Testis (tissue), 3 donors: ENCODE measurements around the gene VPS8. TPM values are rescaled to one million over a fixed set of nuclear protein-coding genes. Genes with fewer than 3 reads are reported as not detected.

ENCODE experiments used
- DNase-seq: peaks from one replicate; pipeline ENCODE4 v3.0.0-alpha.2; 2019
- H3K27ac ChIP-seq, 2 donors: fragments of 200-600 bp; sonication (generic); one replicate each; pipeline ENCODE4 v1.5.1; 2019
- H3K27me3 ChIP-seq: fragments of 200-600 bp; sonication (generic); one replicate; pipeline ENCODE4 v1.5.1; 2019
- H3K36me3 ChIP-seq: fragments of 200-600 bp; sonication (generic); one replicate; pipeline ENCODE4 v1.5.1; 2017; ENCODE audit warnings: low read depth; ENCODE audit errors: missing control alignments
- H3K4me1 ChIP-seq: fragments of 200-600 bp; sonication (generic); one replicate; pipeline ENCODE4 v1.5.1; 2019
- H3K4me3 ChIP-seq, 2 donors: fragments of 200-600 bp; sonication (generic); one replicate each; pipeline ENCODE4 v1.5.1; 2017 to 2019
- H3K9me3 ChIP-seq: fragments of 200-600 bp; sonication (generic); one replicate; pipeline ENCODE4 v1.5.1; 2017
- CTCF ChIP-seq, 3 experiments: fragments of 450-650 bp in 2 of 3; fragments of 200-600 bp in 1 of 3; sonication (generic) in 1 of 3; IDR thresholded peaks; one replicate each; pipeline ENCODE4 v1.5.1; 2016 to 2019; ENCODE audit warnings: antibody characterized with exemption in 3 of 3, mild to moderate bottlenecking in 2 of 3, moderate library complexity in 1 of 3
- POLR2A ChIP-seq: fragments of 450-650 bp; IDR thresholded peaks from one replicate; pipeline ENCODE4 v1.6.1; 2017; ENCODE audit warnings: antibody characterized with exemption, mild to moderate bottlenecking, moderate library complexity
- WGBS, 2 donors: methylation state at CpG; one replicate each; pipeline ENCODE4 v1.1.5; 2018; 5-methylcytosine and 5-hydroxymethylcytosine counted together
- intact Hi-C: fragments of 100-400 bp; cut with DNase I; formaldehyde crosslinking; loops from one replicate; pipeline ENCODE4 v1.15.1; 2023; ENCODE audit warnings: low total_unique reads
- polyA plus RNA-seq: library from polyadenylated mRNA; stranded (reverse); fragments of 350-450 nt; fragmentation: Illumina TruSeq; extraction: RNeasy Lipid Tissue Mini Kit (QIAGEN cat#74804); gene quantifications from one replicate; pipeline ENCODE4 v1.2.3, GENCODE V29; 2014; ENCODE audit warnings: low read depth, low replicate concordance; ENCODE audit not compliant: insufficient read depth
- total RNA-seq, 2 donors: library from RNA; depleted of rRNA; stranded (reverse); fragments of >200 nt; gene quantifications; one replicate each; pipeline ENCODE4 v1.2.3, GENCODE V29; 2016

Gene VPS8
- total and polyA plus RNA-seq, 3 donors from 2014 or later: 65.8 to 127 (median 88.0) TPM

GRCh38 chr3:185087419-185087818, 275.5 kb downstream of the VPS8 start:
- no peaks in the 10 kb centered on the region for H3K27me3 ChIP-seq
- WGBS, 2 donors: 78 to 86% methylated on average over 3 of the region's 3 CpGs

GRCh38 chr3:185089343-185089742, 277.4 kb downstream of the VPS8 start:
- DNase-seq: no peak
- intact Hi-C loops: no loop called here
- H3K9me3 ChIP-seq: no peaks in the 10 kb centered on the region
- TF ChIP-seq POLR2A (no peak), CTCF (IDR thresholded peaks at IDR 0.05) (no peak)
- H3K4me3 ChIP-seq: no peak overlapping the region
- H3K4me1 ChIP-seq: no peaks in the 10 kb centered on the region
- H3K27me3 ChIP-seq: no peaks in the 10 kb centered on the region
- no peaks in the 10 kb centered on the region for H3K36me3 ChIP-seq
- H3K27ac ChIP-seq: no peak overlapping the region
- 33 to 35% methylated on average over 2 of the region's 2 CpGs for WGBS, 2 donors

More at GRCh38 chr3:185087419-185087818, 275.5 kb downstream of the VPS8 start:
- TF ChIP-seq POLR2A (no peak), CTCF (IDR thresholded peaks at IDR 0.05) (no peak)
- Histone ChIP-seq H3K4me1 (no peaks in the 10 kb centered on the region), H3K27ac (no peak overlapping the region), H3K4me3 (no peak overlapping the region), H3K36me3 (no peaks in the 10 kb centered on the region), H3K9me3 (no peaks in the 10 kb centered on the region)
- DNase-seq: no peak
- intact Hi-C loops: no loop called here

DNA sequence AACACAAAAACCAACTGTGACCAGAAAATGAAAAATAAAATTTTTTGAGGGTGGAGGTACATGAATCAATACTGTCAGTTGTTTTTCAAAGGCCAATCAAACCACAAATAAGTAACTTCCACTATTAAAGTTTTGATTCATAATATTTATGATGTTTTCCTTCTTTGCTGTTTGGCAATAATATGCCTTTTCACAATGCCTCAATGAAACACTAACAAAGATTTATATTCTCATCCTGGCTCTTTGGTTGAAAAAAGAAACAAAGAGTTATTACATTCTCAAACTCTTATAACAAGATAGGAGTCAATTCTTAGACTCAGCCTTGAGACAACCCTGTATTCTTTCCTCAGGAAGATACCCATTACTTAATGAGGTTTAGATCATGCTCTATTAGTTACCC, 277.8 kb downstream of the VPS8 start:
- no peaks in the 10 kb centered on the region for H3K36me3 ChIP-seq
- no peaks in the 10 kb centered on the region for H3K27me3 ChIP-seq
- H3K4me3 ChIP-seq: no peak overlapping the region
- H3K9me3 ChIP-seq: no peaks in the 10 kb centered on the region
- intact Hi-C loops: no loop called here
- DNase-seq: no peak
- H3K4me1 ChIP-seq: no peaks in the 10 kb centered on the region
- H3K27ac ChIP-seq: no peak overlapping the region
- TF ChIP-seq POLR2A (no peak), CTCF (IDR thresholded peaks at IDR 0.05) (no peak)

DNA sequence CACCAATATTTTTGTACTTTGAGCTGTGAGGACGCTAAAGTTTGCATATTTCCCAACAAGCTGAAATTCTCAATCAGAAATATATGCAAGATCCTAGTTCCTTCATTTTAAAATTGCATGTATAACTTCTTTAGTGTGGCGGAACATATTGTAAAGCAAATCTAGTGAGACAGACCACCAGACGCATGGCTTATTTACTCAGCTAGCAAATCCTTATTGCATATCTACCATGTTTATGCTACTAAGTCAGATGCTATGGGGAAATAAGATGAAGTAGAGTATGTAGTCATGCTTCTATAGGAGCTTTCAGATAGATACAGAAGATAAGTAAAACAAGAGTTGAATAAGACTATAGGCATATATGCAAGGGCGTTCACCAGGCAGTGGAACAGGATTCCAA, 278.8 kb downstream of the VPS8 start:
- no peaks in the 10 kb centered on the region for H3K36me3 ChIP-seq
- no peak overlapping the region for H3K4me3 ChIP-seq
- 98% methylated on average over 4 of the region's 4 CpGs for WGBS, 2 donors
- H3K9me3 ChIP-seq: no peaks in the 10 kb centered on the region
- TF ChIP-seq POLR2A (no peak), CTCF (IDR thresholded peaks at IDR 0.05) (no peak)
- no peaks in the 10 kb centered on the region for H3K4me1 ChIP-seq
- intact Hi-C loops: no loop called here
- no peaks in the 10 kb centered on the region for H3K27me3 ChIP-seq
- no peak for DNase-seq
- H3K27ac ChIP-seq: no peak overlapping the region

DNA sequence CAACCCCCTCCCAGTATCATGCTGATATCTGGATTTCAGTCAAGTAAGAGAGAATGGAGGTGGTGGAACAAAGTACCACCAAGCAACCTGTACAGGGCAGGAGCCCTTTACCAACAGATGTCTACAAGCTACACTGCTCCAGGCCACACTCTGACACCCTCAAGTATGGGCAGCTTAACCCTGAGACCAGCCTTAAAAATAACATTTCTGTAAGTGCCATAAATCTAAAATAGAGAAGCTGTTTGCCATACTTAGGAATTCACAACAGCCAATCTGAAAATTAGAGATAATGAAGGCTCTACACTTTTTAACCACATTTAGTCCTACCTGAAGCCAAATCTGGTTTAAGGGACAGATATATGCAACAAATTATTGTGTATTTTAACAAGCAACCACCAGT, 281.1 kb downstream of the VPS8 start:
- TF ChIP-seq CTCF (IDR thresholded peaks at IDR 0.05) (no peak), POLR2A (no peak)
- Histone ChIP-seq H3K9me3 (no peaks in the 10 kb centered on the region), H3K27me3 (no peaks in the 10 kb centered on the region), H3K4me1 (no peaks in the 10 kb centered on the region), H3K36me3 (no peaks in the 10 kb centered on the region), H3K27ac (no peak overlapping the region), H3K4me3 (no peak overlapping the region)
- intact Hi-C loops: no loop called here
- DNase-seq: no peak
